NCI-H1436 (cell line): ENCODE data around the gene OR10G3.

ENCODE experiments used
- DNase-seq: peaks from one replicate; lab custom pipeline; 2025; lab: John Stamatoyannopoulos, UW

Gene OR10G3

DNA sequence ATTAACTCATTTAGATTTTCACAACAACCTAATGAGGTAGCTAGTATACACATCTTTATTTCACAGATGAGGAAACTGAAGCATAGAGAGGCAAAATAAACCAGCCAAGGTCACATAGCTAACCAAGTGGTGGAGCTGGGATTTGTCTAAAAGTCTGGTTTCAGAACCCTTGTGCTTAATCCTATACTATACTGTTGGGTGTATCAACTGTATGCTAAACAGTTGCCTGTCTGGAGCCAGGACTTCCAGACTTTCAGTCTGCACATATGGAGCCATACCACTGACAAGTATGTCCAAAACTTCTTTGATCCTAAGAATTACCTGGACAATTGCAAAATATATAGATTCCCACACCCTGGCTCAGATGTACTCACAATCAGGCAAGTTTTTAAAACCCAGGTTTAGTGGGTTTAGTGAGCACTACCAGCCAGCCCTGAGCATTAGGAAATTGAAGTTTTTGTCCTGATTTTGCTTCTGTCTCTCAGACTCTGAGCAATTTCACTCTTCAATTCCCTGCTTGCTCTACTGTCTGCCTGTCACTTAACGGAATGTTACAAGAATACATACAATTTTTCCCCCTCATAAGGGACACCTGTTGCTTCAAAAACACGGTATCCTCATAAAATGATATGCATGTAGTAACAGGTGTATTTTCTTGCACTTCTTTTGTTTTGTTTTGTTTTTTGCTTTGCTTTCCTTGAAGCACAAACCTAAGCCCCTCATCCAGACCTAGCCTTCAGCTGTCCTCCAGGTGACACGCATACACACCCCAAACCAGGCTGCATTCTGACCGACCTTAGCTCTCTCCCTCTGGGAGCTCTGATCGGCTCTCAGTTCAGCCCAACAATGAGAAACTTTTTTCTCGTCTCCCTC is 44.1 kb downstream of the OR10G3 start:
- no peak for DNase-seq

DNA sequence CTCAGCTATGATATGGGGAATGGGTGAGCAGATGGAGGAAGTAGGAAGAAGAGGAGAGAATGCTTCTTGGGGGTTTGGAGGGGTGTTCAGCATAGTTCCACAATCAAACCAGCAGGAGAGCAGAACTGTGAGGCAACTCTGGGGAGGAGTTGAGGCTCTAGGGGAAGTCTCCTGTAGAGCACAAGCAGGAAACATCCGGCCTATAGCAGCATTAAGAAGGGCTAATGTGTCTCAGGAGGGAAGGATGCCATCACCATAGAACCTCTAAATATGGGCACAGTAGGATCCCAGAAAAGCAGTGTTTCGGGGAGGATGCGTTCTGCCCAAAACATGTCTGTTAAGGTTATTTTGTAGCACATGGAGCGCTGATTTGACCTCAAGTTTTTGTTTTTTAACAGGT is 45.3 kb downstream of the OR10G3 start:
- no peak for DNase-seq

DNA sequence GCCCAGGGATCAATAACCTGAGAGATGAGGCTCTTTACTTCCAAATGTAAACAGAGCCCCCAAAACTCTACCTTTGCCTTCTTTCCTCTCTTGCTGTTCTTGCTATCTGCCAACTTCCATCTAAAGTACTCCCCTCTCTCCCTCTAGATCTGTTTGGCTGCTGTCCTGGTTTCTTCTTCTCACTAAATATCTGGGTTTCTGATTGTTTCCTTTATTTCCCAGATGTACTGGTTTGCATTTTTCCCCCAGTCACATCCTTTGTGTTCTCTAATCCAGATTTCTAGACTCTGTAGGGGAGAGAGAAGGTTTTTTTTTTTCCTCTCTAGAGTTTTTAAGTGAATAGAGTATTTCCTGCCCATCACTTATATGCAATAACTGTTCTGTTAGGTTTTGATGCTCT is 46.6 kb downstream of the OR10G3 start:
- no peak for DNase-seq

DNA sequence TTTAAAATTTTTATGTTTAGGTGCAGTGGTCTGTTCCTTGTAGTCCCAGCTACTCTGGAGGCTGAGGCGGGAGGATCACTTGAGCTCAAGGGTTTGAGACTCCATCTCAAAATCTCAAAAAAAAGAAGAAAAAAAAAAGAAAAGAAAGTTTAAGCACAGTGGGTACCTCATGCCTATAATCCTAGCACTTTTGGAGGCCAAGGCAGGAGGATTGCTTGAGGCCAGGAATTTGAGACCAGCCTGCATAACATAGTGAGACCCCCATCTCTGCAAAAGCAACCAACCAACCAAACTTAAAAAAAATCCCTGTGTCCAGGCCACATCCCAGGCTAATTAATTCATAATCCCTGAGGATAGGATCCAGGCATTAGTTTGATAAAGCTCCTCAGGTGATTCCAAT is 50.4 kb downstream of the OR10G3 start:
- no peak for DNase-seq

DNA sequence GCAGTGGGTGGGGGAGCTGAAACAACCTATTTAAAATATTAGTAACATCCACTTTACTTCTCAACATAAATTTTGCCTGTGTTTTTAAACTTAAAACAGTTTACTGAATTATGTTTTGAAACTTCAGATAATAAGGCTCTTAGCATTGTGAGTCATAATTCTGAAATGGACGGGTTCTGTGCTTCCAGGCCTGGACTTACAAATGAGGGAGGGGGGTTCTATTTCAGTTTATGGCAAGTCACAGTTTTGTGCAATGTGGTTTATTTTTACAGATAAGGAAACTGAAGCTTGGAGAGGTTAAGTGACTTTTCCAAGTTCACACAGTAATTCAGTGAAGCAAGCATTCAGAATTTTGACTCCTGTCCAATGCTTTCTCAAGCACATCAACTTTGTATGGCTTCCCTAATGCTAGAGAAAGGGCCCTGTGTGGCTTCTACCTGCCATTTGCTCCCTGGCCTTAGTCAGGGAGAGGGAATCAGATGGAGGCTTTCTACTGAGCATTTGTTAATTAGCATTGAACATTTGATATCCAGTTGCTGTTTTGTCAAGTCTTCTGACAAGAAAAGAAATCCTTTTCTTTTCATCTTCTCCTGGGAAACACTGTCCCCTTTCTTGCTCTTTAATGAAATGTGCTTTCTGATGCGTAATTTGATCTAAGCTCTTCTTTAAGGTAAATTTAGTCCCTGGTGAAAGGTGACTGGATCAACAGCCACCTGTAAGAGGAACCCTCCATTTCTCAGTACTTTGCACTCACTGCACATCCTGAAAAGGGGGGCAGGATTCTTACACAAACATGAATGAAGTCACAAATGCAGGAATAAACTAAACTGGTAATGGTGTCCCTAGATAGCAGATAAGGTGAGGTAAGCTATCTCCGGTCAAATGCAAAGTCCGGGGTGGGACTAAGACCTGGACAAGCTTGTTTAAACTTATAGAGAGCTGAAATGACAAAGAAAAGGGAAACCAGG is 51.2 kb downstream of the OR10G3 start:
- no peak for DNase-seq

DNA sequence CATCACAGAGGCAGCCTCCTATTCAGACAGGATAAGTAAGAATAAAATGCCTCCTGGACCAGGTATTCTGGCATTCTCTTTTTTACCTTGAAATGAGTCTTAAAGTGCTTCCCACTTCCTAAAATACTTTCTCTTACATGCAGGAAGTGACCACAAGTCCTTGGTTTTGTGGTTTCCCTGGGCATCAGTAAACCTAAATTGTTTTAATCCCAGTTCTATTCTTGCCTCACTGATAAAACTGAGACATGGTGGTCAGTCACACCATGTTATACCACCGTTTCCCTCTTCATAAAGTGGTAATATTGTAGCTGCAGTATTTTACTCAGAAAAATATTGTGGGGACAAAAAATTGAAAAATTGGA is 52.6 kb downstream of the OR10G3 start:
- no peak for DNase-seq

DNA sequence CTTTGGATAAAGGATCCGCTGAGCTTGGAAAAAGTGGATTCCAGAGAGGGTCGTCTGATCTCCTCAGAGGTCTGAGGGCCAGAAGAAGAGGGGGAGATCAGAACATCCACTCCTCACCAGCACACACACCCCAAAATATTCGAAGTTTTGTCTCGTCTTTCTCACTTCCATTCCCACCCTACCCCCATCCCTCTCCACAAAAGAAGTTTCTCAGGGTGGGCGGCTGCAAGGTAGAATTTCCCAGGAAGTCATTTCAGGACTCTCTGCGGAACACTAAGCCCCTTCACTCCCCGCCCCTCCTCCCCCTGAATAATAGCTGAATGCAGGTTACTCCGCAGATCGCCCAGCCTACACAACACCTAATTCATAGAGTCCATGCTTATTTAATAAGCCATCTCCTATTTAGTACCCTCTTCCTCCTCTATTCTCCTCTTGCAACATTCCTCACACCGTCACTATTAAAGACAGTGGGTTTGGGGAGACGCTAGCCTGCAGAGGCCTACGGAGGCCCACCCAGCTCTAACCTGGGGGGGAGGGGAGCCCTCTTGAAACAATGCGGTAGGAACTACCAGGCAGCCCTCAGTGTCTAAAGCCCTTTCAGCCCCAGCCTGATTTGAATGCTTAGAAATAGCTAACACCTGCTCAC is 53.1 kb downstream of the OR10G3 start:
- peak; percentile 18 for DNase-seq

DNA sequence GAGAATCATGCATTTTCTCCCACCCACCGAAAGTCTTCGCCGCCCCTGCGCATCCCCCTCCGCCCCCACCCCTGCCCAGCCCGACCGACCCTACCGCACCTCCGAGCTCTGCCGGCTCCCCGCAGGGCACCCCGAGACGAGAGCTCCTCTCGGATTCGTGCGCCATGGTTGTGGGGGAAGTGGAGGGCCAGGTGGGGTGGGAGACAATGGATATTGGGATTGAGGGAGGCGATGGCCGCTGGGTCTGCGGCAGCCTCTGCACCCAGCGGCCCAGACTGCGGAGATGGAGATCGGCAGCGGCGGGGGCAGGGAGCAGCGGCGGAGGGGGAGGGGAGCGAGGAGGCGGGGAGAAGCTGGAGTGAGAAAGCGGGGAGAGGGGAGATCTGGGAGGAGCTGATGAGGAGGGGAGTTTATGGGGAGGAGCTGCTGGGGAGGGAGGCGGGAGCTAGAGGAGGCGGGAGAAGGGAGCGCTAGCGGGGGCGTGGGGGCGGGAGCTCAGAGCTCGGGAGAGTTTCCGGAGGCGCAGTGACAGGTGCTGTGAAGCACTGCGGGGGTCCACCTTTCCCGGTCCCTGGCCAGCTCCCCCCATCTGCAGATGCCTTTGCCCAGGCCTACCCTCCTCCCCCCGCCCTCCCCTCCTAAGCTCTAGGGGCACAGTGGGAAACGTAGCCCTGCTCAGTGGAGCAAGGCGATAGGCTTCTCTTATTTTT is 53.8 kb downstream of the OR10G3 start, which contains the start of gene SALL2:
Gene SALL2 (minus strand): TSS at position 385 of the 710 bp plus-strand sequence. CDS start 219 bp downstream, at position 166.
- DNase-seq = peak; percentile 89

DNA sequence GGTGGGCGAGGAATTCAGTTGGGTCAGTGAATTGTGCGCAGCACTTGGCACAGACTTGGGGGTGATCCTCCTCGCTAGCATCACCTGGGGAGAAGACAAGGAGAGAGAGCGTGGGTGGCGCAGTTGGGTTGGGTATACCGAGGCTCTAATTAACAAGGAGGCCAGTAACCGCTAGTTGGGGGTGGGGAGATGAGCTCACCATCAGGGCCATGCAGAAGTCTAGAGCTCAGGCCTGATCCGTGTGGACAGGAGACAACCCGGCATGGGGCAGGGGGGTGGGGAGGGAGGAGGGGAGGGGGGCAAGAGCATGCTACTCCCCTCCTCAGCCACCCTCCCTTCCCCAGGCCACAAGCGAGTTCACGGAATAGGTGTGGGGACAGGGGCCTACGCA is 54.3 kb downstream of the OR10G3 start:
- DNase-seq = no peak

DNA sequence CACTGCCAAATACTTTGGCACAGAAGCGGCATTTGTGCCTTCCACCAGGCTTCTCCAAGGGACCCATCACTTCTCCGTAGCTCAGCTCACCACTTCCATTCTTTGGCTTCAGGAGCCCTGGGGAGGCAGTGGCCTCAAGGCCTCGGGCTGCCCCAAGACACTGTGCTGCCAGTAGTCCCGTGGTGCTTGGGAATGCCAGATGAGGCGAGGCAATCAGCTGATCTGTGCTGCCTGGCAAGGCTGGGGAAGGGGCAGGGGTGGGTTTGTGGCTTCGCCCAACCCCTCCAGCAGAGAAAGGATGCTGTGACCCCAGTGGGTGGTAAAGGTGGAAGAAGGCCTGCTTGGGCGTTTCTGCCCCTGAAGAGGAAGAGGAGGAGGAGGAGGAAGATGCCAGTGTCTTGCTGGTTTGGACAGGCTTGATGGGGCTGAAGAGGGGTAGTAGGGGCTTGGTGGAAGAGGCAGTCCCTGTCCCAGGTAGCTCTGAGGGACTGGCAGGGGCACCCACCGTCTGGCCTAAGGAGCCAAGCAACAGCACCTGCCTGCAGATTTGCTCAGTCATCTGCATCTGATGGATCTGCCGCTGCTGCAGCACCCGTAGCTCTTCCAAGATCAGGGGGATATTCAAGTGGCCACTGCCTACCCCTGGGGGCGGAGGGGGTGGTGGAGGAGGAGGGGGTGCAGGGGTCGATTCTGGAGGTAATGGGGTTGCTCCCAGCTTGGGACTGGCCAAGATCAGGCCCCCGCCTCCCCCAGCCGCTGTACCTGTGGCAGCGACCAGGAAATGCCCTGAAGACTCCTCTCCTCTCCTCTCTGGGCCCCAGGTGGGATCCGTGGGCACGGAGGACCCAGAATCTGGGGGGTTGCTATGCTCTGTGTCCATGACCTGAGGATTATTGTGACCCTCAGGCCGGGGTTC is 55.0 kb downstream of the OR10G3 start:
- DNase-seq = no peak

DNA sequence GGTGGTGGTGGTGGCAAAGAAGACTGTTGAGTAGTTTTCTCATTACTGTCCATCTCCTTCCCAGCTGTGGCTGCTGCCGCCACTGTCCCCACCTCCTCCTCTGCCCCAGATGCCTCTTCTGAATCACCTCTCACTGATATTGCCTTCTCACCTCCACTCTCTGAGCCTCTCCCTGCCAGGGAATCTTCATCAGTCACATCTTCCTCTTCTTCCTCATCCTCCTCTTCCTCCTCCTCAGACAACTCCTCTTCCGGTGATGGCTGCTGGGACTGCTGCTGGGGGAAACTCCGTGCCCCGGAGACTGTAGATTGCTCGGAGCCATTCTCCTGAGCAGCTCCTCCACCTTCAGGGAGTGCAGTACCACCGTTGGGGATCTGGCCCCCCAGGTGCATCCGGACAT is 56.7 kb downstream of the OR10G3 start:
- no peak for DNase-seq

DNA sequence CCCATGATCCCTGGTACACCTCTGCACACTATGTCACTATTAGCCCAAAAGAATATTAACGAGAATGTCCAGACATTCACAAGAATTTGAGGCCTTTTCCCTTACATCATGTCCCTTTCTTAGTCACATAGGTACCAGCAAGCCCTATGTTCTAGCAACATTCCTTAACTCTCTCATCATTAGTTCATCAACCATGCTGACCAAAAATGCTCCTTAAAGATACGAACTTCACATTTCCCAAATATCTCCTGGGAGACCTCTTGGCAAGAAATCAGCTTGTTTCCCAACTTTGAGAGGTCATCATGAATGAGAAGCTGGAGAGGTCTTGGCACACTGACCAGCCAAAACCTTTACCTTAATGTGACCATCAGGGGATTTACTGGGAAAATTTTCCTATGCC is 58.4 kb downstream of the OR10G3 start:
- DNase-seq = no peak

DNA sequence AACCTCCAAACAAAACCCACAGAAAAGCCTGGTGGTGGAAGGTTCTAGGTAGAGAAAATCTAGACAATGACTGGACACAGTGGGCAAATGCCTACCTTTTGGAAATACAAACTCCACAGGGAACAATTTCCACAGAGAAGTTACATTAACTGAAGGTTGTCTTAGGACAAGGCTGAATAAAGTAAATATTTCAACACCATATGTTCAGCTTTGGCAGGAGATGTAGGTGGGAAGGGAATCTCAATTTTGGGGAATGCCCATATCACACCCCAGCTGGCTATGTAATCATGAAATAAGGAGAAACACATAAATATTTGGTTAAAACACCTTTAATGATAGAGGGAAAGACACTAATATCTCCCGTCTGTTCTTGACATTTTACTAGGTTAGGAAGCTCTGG is 59.1 kb downstream of the OR10G3 start:
- no peak for DNase-seq

DNA sequence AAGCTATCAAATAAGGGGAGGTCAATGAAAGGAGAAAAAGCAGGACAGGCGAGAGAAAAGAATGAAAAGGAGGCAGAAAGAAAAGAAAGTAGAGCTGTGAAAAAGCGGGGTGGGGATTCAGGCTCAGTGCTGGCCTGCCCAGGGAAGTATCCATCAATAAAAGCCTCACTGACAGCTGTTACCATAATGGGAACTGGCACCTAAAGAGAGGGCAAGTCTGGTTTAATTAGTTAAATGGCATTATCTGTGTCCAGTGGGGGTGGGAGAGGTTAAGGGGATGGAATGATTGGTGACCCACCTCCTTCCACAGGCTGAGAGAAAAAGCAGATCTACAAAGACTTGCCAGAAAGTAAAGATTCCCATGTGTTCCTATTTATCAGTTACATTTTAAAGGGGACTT is 61.2 kb downstream of the OR10G3 start:
- DNase-seq = no peak
